ENCODE data around the gene TTC27. TPM values are rescaled to one million over a fixed set of nuclear protein-coding genes. Genes with fewer than 3 reads are reported as not detected.
"Not testable (repeated sequence)": the region's sequence is repeated elsewhere in the genome, so short reads cannot be mapped to it uniquely, and the experiment has no call there.

TTC27 gene
- total RNA-seq, 2 experiments from 2014 or later = 25.2 to 27.5 TPM

DNA sequence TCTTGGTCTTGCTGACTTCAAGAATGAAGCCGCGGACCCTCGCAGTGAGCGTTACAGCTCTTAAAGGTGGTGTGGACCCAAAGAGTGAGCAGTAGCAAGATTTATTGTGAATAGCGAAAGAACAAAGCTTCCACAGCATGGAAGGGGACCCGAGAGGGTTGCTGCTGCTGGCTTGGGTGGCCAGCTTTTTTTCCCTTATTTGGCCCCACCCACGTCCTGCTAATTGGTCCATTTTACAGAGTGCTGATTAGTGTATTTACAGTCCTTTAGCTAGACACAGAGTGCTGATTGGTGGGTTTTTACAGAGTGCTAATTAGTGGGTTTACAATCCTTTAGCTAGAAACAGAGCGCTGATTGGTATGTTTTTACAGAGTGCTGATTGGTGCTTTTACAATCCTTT lies 230.9 kb downstream of the TTC27 start:
- no peak for DNase-seq
- Mint-ChIP-seq H3K4me1 (ENCODE audit: low read depth) (peaks cover 6% of the 10 kb centered on the region), H3K9me3 (no peaks in the 10 kb centered on the region), H3K36me3 (ENCODE audit: low read depth) (no peaks in the 10 kb centered on the region), H3K27me3 (ENCODE audit: low read depth) (peaks cover 22% of the 10 kb centered on the region), H3K4me3 (no peak overlapping the region), H3K27ac (no peak overlapping the region)
- CTCF ChIA-PET = no interaction called here
- intact Hi-C loops (cut with micrococcal nuclease) = no loop called here

GRCh38 chr2:32860385-32860784 lies 232.5 kb downstream of the TTC27 start:
- DNase-seq = no peak
- CTCF ChIA-PET = no interaction called here
- Mint-ChIP-seq H3K9me3 (no peaks in the 10 kb centered on the region), H3K27me3 (ENCODE audit: low read depth) (peaks cover 17% of the 10 kb centered on the region), H3K4me3 (no peak overlapping the region), H3K27ac (no peak overlapping the region), H3K4me1 (ENCODE audit: low read depth) (peaks cover 6% of the 10 kb centered on the region), H3K36me3 (ENCODE audit: low read depth) (no peaks in the 10 kb centered on the region)
- intact Hi-C loops (cut with micrococcal nuclease) = loop anchor here (5.0 kb wide), 1 partner anchor 87 kb away; the partner anchor contains the start of gene LTBP1

- no peaks in the 10 kb centered on the region for H3K36me3 Mint-ChIP-seq (ENCODE audit: low read depth)
- H3K4me1 Mint-ChIP-seq (ENCODE audit: low read depth) = peaks cover 6% of the 10 kb centered on the region
- DNase-seq = no peak
- no peaks in the 10 kb centered on the region for H3K9me3 Mint-ChIP-seq
- H3K27me3 Mint-ChIP-seq (ENCODE audit: low read depth) = peaks cover 14% of the 10 kb centered on the region
- CTCF ChIA-PET = interaction anchor here (1.3 kb wide), 1 partner anchor 14 kb away, joined by 3 read pairs; no protein-coding TSS in a partner anchor
- no peak overlapping the region for H3K4me3 Mint-ChIP-seq
- intact Hi-C loops (cut with micrococcal nuclease) = loop anchor here (5.0 kb wide), 1 partner anchor 85 kb away; the partner anchor contains the start of gene LTBP1
- no peak overlapping the region for H3K27ac Mint-ChIP-seq
These were observed 234.6 kb downstream of the TTC27 start for GRCh38 chr2:32862269-32863055.

GRCh38 chr2:32863326-32863725 lies 235.5 kb downstream of the TTC27 start:
- CTCF ChIA-PET = interaction anchor here (1.3 kb wide), 1 partner anchor 15 kb away, joined by 3 read pairs; no protein-coding TSS in a partner anchor
- peaks cover 8% of the 10 kb centered on the region for H3K27me3 Mint-ChIP-seq (ENCODE audit: low read depth)
- no peak overlapping the region for H3K4me3 Mint-ChIP-seq
- H3K4me1 Mint-ChIP-seq (ENCODE audit: low read depth) = peaks cover 6% of the 10 kb centered on the region
- no peak for DNase-seq
- no peaks in the 10 kb centered on the region for H3K36me3 Mint-ChIP-seq (ENCODE audit: low read depth)
- H3K9me3 Mint-ChIP-seq = no peaks in the 10 kb centered on the region
- intact Hi-C loops (cut with micrococcal nuclease) = loop anchor here (5.0 kb wide), 1 partner anchor 84 kb away; the partner anchor contains the start of gene LTBP1
- no peak overlapping the region for H3K27ac Mint-ChIP-seq

DNA sequence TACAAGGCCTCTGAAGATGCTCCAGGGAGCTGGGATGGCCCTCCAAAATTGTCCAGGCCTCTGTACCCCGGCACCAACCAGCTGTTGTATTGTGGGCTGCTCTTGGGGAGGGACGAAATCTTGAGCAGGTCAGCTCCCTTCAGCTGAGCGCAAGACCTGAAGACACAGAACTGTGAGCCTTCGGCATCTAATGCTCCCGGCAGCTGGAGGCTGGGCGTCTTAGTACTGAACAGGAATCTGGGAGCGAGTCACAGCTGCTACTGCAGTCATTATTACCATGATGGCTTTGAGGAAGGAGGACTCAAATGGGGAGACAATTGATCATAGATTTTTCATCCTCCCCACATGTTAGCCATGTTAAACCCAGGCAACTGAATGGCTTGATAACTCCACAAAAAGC lies 236.0 kb downstream of the TTC27 start:
- H3K27me3 Mint-ChIP-seq (ENCODE audit: low read depth) = peaks cover 8% of the 10 kb centered on the region
- no peaks in the 10 kb centered on the region for H3K9me3 Mint-ChIP-seq
- CTCF ChIA-PET = interaction anchor here (1.3 kb wide), 1 partner anchor 15 kb away, joined by 3 read pairs; no protein-coding TSS in a partner anchor
- H3K36me3 Mint-ChIP-seq (ENCODE audit: low read depth) = no peaks in the 10 kb centered on the region
- no peak overlapping the region for H3K27ac Mint-ChIP-seq
- intact Hi-C loops (cut with micrococcal nuclease) = loop anchor here (5.0 kb wide), 1 partner anchor 83 kb away; the partner anchor contains the start of gene LTBP1
- no peak for DNase-seq
- no peak overlapping the region for H3K4me3 Mint-ChIP-seq
- peaks cover 6% of the 10 kb centered on the region for H3K4me1 Mint-ChIP-seq (ENCODE audit: low read depth)

DNA sequence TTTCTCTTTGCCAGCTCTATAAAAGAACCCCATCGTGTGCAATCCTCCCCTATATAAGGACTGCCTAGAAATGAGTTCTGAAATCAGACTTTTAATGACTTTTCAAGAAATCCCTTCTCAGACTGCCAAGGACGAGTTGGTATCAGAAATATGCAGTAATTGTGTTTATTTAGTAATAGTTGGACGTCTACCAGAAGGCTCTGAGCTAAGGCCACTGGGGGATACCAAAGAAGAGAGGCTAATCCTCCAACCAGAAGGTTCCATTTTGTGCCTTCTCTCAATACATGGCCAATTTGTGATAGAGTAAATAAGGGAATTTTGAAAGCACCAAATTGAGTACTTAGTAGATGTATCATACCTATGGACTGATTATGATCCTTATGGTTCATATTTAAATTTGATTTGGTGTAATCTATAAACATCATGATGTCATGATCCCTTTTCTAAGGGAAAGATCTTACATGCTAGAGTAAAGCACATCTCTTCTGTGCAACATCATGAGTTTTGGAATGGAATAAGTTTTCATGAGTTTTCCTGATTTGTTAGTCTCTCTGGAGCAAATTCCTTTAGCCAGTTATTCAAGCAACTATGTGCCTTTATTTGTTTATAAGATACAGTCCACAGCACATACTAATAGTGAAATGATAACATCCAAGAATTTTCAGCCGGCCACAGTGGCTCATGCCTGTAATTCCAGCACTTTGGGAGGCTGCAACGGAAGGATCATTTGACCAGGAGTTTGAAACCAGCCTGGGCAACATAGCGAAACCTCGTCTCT lies 236.7 kb downstream of the TTC27 start:
- CTCF ChIA-PET = interaction anchor here (1.3 kb wide), 1 partner anchor 16 kb away, joined by 3 read pairs; no protein-coding TSS in a partner anchor
- H3K4me3 Mint-ChIP-seq = no peak overlapping the region
- DNase-seq = no peak
- H3K9me3 Mint-ChIP-seq = no peaks in the 10 kb centered on the region
- H3K27ac Mint-ChIP-seq = no peak overlapping the region
- peaks cover 6% of the 10 kb centered on the region for H3K27me3 Mint-ChIP-seq (ENCODE audit: low read depth)
- intact Hi-C loops (cut with micrococcal nuclease) = loop anchor here (5.0 kb wide), 1 partner anchor 83 kb away; the partner anchor contains the start of gene LTBP1
- H3K36me3 Mint-ChIP-seq (ENCODE audit: low read depth) = no peaks in the 10 kb centered on the region
- peaks cover 6% of the 10 kb centered on the region for H3K4me1 Mint-ChIP-seq (ENCODE audit: low read depth)

DNA sequence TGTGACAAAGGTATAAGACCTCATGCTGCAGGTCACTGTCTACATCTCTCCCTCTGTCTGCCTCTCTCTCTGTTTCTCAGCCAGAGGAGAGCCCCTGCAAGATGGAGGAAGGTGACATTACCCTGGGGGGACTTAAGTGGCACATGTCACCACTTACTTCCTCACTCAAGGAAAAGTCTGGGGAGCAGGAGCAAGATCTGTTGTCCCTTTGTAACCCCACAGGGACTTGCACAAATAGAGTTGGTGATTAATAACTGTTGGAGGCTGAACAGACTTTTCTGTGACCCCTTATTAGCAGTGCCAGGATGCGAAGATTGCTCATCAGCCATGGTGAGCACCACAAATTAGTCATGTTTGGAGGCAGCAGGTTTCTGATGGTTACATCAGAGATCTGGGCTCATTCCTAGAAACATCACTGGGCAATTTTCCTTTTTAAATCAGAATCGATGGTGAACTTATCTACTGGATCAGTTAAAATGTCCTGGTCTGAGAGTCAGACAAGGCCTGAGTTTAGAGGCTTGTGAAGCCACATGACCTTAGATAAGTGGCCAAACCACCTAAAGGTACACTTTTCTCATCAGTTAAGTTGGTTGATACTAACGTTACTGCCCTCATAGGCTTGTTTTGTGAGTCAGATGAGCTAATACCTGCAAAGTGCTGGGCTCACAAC lies 237.7 kb downstream of the TTC27 start:
- Mint-ChIP-seq H3K4me3 (no peak overlapping the region), H3K9me3 (no peaks in the 10 kb centered on the region), H3K4me1 (ENCODE audit: low read depth) (peaks cover 6% of the 10 kb centered on the region), H3K27ac (no peak overlapping the region), H3K27me3 (ENCODE audit: low read depth) (peaks cover 4% of the 10 kb centered on the region), H3K36me3 (ENCODE audit: low read depth) (no peaks in the 10 kb centered on the region)
- CTCF ChIA-PET = no interaction called here
- intact Hi-C loops (cut with micrococcal nuclease) = no loop called here
- DNase-seq = no peak

GRCh38 chr2:32866462-32866861 lies 238.6 kb downstream of the TTC27 start:
- CTCF ChIA-PET; H3K9me3 Mint-ChIP-seq; intact Hi-C loops (cut with micrococcal nuclease); H3K36me3 Mint-ChIP-seq (ENCODE audit: low read depth); H3K27me3 Mint-ChIP-seq (ENCODE audit: low read depth); H3K4me3 Mint-ChIP-seq; H3K4me1 Mint-ChIP-seq (ENCODE audit: low read depth); DNase-seq; H3K27ac Mint-ChIP-seq: not testable (repeated sequence)

Small RNAs within 50 kb of the gene (microRNA-seq; reads per million reads assigned to microRNA genes)
- gene MIR4765 (ENCODE audit: borderline microRNAs expressed, borderline replicate concordance) = not detected

Measured in activated naive CD4-positive, alpha-beta T cell treated with anti-CD3 and anti-CD28 coated beads for 36 hours (primary cell).